GM13977 (cell line): Measurements from ENCODE around the gene CPZ.

ENCODE experiments used
- DNase-seq: peaks from one replicate; pipeline ENCODE4 v3.0.0; 2012; ENCODE audit warnings: low spot score
- in situ Hi-C: fragments of 300-500 bp; cut with MboI; formaldehyde crosslinking; loops from one replicate; pipeline ENCODE4 v1.12.0; 2022; ENCODE audit warnings: low sequenced_read_pairs, low pct_unique_long_range_greater_than_20kb, mixed read lengths, inconsistent platforms; ENCODE audit not compliant: unreplicated experiment
- TF ChIP-seq, protein P1 (sequence below): IDR thresholded peaks from 2 replicates; pipeline ENCODE4 v1.5.1; 2012; ENCODE audit warnings: mild to moderate bottlenecking, control low read depth; ENCODE audit not compliant: insufficient read depth; ENCODE audit errors: extremely low read depth, missing control alignments

The CPZ gene

DNA sequence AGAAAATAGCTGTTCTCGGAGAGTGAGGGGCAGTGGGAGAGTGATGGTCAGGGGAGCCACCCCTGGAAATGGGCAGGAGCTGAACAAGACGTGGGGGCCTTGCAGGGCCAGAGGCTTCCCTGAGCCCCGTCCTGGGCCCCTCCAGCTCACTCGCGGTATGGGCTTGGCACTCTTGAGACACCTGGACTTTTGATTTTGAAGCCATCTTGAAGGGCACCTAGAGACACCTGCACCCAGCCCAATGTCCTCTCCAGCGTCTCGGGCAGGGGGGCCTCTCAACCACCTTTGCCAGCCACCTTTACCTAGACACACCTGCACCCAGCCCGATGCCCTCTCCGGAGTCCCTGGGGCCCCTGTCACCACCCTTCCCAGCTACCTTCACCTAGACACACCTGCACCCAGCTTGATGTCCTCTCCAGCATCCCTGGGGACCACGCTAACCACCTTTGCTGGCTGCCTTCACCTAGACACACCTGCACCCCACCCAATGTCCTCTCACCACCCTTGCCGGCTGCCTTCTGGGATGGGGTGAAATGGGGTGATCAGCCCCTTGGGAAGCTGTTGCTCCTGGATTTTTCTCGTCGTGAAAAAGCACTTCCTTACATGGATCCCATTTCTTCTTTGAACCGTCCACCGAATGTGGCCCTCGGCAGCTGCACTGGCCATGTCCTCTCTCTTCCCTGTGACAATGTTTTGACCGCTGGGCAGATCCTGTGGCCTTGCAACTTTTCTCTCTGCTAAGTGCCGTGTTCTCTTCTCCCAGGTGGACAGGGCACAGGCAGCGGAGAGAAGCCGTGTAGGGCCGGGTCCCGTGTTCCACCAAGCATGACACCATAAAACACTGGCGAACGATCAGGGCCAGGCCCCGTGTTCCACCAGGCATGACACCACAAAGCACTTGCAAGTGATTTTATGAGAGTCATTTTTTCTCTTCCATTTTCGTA, 47.5 kb downstream of the CPZ start:
- in situ Hi-C loops, result no loop called here
- no peak for DNase-seq
- TF ChIP-seq, protein P1, sequence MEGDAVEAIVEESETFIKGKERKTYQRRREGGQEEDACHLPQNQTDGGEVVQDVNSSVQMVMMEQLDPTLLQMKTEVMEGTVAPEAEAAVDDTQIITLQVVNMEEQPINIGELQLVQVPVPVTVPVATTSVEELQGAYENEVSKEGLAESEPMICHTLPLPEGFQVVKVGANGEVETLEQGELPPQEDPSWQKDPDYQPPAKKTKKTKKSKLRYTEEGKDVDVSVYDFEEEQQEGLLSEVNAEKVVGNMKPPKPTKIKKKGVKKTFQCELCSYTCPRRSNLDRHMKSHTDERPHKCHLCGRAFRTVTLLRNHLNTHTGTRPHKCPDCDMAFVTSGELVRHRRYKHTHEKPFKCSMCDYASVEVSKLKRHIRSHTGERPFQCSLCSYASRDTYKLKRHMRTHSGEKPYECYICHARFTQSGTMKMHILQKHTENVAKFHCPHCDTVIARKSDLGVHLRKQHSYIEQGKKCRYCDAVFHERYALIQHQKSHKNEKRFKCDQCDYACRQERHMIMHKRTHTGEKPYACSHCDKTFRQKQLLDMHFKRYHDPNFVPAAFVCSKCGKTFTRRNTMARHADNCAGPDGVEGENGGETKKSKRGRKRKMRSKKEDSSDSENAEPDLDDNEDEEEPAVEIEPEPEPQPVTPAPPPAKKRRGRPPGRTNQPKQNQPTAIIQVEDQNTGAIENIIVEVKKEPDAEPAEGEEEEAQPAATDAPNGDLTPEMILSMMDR, result no peak

GRCh38 chr4:8640816-8641215, 48.3 kb downstream of the CPZ start:
- TF ChIP-seq, protein P1, result no peak
- no peak for DNase-seq
- in situ Hi-C loops, result no loop called here

GRCh38 chr4:8641256-8641655, 48.7 kb downstream of the CPZ start:
- TF ChIP-seq, protein P1, result no peak

DNA sequence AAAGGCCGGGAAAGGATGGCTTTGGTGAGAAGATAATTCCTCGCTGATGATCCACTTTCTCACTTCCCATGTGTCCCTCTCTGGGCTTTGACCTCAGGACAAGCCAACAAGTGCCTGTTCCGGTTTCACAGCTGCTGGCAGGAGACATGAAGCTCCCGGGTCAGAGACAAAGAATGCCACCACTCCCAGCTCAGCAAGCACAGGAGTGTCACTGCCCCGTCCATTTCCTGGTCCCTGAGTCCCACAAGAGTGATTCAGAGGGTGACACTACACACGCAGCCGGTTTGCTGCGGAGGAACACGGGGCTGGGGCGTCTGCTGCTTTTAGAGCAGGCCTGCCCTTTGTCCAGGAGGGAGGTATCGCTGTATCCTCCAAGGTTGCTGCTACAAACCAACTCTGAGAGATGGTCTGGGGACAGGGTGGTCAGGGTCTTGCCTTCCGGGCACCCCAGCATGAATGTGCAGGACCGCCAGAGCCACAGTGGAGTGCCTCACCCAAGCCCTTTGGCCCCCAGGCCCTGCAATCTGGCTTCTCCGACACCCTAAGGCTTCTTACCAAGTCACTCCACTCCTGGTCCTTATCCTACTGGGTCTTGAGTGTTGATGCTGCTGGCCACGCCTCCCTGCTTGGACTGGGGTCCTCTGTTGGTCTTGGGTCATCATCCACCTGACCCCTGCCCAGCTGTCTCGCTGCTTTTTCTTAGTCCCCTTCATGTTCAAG, 49.5 kb downstream of the CPZ start:
- in situ Hi-C loops, result no loop called here
- TF ChIP-seq, protein P1, result no peak

More at GRCh38 chr4:8641256-8641655, 48.7 kb downstream of the CPZ start:
- in situ Hi-C loops, result no loop called here
- no peak for DNase-seq

GRCh38 chr4:8642651-8643321, 50.2 kb downstream of the CPZ start:
- TF ChIP-seq, protein P1, result no peak
- in situ Hi-C loops, result no loop called here
- DNase-seq, result no peak

More for the DNA sequence above, 49.5 kb downstream of the CPZ start:
- DNase-seq, result no peak

- in situ Hi-C loops, result no loop called here
- no peak for DNase-seq
- TF ChIP-seq, protein P1, result no peak
Measured at GRCh38 chr4:8643441-8643840, 50.9 kb downstream of the CPZ start.
